HG03571 (cell line): Measurements from ENCODE around the gene SHISAL1.

Source experiments
- ATAC-seq: cut with Tn5 transposase; IDR thresholded peaks from one replicate; pipeline ENCODE4 v1.9.1; 2021; ENCODE audit not compliant: unreplicated experiment

Gene SHISAL1

DNA sequence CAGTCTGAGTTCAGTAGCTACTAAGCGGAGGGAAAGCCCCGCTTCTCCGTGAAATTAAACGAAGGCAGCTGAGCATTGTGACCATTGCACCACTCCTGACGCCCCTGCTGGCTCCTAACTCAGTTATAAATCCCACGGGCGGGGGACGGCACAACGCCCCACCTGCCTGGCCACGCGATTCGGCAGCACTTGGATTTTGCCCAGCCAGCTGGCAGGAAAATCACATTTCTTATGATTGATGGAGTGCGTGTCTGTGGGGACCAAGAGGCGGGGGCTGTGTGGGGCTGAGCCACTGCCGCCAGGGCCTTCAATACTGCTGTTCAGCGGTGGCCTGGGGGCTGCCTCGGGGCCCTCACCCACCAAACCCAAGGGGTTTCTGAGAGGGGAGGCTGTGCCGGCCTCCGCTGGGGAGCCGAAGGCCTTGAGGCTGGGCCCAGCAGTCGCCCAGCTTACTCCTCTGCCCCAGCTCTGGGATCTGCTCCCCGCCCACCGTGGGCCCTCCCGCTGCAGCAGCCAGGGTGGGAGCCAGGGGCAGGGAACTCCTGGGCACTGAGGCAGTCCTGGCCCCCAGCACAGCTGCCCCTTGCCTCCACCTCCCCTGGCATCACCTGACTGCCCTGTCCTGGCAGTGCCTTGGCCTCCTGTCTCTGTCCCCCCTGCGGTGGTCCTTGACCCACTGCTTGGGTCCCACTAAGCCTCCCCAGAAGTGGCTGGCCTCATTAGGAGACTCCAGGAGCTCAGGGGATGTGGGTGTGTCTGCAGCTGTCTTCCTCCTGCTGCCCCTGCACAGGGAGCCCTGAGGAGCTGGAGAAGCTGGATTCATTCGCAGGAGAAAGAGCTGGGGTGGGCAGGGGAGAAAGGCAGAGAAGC lies 30.7 kb downstream of the SHISAL1 start:
- ATAC-seq: no peak

DNA sequence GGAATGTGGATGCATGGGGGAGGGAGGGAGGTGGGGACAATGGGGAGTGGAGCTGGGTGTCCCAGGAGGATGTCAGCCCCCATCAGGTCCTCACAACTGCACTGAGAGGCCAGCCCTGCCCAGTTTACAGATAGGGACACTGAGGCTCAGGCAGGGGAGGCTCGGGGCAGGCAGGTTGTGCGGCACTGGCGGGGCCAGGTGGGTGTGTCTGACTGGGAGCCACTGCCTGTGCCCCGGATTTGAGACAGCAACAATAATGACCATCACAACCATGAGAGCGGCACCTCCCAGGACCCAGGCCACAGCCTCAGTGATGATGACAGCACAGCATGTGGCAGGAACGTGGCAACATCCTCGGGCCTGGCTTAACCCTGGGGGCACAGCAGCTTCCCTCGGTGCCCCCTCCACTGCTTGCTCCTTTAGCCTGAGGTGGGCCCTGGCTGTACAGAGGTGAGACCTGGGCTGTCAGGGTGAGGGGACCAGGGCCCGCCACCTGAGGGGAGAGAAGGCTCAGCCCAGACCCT lies 32.0 kb downstream of the SHISAL1 start:
- ATAC-seq: no peak

DNA sequence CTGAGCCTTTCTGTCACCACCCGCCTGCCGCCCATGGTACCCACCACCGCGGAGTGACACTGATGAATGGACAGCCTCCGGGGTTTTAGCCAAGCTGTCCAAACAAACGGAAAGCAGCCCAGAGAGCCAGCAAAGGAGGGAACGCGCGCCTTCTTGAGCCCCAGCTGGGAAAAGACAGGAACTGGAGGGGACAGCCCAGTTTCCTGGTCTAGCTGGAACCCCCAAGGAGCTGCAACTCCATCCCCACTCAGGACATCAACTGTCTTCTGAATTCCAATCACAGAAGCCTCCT lies 33.7 kb downstream of the SHISAL1 start:
- ATAC-seq: no peak

GRCh38 chr22:44278243-44279068 lies 34.3 kb downstream of the SHISAL1 start:
- no peak for ATAC-seq

DNA sequence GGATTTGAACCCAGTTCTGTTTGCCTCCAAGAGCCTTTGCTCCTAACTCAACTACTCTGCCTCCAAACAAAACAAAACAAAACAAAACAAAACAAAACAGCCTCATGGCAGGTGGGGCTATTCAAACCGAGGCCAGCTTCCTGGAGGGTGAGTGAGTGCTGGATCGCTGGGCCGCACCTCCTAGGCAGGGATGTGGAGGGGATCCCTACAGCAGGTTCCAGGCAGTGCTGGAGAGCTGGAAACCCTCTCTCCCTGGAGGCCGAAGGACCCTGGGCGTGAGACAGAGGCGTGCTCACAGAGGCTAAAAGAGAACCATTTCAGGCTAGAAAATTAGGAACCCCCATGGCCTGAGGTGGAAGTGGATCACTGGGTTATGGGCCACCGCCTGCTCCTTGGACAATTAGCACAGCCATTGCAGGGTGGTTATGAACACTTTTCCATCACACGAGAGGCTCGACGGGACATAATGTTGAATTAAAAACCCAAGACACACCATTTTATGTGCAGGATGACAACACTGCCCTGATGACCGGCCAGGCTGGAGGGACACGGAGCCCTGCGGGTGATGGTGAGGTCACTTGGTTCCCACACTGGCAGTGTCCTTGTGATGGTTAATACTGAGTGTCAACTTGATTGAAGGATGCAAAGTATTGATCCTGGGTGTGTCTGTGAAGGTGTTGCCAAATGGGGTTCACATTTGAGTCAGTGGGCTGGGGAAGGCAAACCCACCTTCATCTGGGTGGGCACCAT lies 35.2 kb downstream of the SHISAL1 start:
- no peak for ATAC-seq

- ATAC-seq: no peak
These were observed 35.9 kb downstream of the SHISAL1 start for GRCh38 chr22:44276706-44277356.

DNA sequence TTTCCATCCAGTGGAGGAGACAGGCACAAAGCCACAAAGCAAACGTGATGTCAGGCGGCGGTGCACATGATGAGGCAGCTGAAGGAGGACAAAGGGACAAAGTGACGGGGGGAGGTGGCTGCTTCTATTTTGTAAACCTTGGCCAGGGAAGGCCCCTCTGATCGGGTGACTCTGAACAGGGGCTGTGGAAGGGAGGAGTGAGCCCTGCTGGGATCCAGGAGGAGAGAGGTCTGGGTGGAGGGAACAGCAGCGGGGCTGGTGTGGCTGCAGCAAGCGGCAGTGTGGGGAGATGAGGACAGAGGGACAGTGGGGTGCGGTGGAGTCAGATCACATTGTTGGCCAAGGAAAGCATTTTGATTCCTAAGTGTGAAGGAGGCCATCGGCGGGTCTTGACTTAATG lies 36.7 kb downstream of the SHISAL1 start:
- ATAC-seq: no peak

GRCh38 chr22:44275631-44275995 lies 37.1 kb downstream of the SHISAL1 start:
- ATAC-seq: no peak

DNA sequence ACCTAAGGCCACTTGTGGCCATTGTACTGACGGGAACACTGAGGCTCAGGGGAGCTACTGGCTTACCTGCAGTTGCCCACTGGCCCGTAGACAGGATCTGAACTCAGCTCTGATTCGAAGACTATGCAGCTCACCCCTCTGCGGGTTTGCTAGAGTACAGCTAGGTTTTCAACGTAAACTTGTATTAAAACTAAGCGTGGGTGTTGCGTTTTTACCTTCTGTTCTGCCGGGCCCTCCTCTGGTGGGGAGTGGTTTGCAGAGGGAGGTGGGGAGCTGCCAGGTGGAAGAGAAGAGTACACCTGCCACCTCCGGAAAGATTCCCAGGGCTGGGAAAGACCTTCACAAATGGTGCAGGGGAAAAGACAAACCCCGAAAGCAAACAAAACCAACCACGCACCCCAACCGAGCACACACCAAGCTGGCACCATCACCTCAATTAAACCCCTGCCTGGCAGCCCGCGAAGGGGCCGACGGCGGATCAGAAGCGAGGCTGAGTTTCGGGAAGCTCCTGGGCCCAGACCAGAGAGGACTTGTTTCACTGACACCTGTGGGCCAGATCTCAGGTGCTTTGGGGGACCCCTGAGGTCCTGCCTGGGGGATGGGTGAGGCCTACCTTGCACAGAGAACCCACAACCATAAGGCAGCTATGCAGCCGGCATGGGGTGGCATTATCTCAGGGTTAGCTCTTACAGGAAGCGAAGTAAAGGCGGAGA lies 37.7 kb downstream of the SHISAL1 start:
- no peak for ATAC-seq

- ATAC-seq: no peak
These were observed 39.6 kb downstream of the SHISAL1 start for GRCh38 chr22:44273175-44273574.

- ATAC-seq: no peak
These were observed 40.4 kb downstream of the SHISAL1 start for GRCh38 chr22:44272401-44272771.

- no peak for ATAC-seq
These were observed 40.9 kb downstream of the SHISAL1 start for GRCh38 chr22:44271732-44272400.

DNA sequence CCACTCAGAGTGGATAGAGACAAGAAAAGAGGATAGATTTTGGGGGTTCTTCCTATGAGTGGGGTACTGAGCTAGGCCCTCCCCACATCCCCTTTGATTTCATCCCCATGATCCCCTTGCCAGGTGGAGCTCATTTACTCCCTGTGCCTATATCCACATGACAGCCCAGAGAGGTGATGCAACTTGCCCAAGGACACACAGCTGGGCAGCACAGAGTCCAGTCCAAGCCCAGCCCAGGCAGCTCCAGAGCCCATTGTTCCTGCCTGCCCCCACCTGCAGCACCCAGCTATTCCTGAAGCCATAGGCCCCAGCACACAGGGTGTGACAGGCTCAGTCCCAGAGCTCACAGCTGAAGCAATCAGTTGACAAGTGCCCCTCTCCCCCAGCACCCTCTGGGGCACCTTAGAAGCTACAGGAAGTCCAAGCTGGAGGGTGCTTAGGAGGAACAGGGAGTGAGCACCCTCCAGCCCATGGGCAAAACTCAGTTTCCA lies 41.7 kb downstream of the SHISAL1 start:
- no peak for ATAC-seq

- ATAC-seq: no peak
These were observed 42.2 kb downstream of the SHISAL1 start for GRCh38 chr22:44270556-44270880.

DNA sequence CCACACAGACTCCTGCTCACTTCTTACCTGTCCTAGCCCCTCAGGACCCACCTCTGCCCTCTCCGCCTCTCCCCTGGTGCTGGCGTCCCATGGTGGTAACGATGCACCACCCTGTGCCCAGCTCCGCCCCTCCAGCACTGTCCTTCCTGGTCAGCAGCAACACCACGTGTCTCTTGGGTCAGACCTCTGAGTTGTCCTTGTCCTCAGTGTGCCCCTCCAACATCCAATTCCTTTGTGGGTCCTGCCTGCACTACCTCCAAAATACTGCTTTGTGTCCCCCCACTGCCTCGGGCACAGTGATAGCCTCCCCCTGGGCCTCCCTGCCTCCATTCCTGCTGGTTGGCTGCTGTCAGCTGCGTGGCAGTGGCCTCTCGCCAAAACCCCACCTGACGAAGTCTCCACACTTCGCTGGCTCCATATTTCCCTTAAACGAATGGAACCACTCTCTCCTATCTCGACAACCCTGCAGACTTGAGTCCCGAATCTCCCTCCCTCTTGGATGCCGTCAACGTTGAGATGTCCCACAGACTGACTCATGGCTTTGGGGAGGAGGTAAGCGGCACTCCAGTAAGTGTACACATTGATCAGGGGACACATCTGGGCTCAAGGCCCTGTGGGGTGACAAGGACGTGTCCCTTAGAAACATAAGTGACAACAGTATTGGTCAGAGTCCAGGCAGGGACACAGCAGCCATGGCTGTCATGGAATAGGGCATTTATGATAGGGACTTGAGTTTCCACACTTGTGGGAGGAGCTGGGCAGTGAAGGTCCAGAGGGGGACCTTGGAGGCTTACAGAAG lies 42.8 kb downstream of the SHISAL1 start:
- no peak for ATAC-seq

DNA sequence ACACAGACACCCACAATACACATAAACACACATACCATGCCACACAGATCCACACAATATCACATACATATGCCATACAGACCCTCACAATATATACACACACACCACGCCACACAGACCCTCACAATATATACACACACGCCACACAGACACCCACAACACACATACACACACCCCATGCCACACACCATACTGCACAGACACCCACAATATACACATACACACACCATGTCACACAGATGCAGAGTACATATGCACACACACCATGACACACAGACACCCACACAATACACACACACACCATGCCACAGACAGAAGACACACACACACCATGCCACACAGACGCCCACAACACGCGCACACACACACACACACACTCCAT lies 43.6 kb downstream of the SHISAL1 start:
- no peak for ATAC-seq

DNA sequence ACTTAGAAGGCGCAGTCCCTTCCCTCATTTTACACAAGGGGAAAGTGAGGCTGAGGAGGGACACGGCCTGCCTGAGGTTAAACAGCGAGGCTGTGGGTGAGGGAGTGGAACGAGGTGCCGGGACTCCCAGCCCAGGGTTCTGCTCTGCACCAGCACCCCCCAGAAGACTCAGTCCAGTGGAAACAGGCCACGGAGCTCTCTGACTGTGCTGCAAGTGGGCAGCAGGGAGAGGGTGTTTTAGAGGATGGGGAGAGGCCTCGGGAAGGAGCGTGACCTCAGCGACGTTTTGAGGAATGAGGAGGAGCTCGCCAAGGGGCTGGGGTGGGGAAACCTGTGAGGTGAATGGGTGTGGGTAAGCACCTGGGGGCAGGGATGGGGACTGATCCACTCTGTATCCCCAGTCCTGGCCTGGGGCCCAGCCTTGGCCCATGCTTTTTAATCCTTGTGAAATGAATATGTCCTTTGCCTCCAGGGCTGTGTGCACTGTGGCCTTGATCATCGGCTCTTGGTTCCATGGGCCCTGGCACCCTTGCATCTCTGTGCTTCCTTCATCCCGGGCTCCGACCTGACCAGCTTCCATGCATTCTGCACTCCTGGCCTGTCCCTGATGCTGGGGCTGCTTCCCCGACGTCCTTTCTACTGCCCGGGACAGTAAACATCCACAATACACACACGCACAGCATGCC lies 44.2 kb downstream of the SHISAL1 start:
- no peak for ATAC-seq

GRCh38 chr22:44267856-44268255 lies 44.9 kb downstream of the SHISAL1 start:
- ATAC-seq: no peak
